Activated CD8-positive, alpha-beta T cell treated with anti-CD3 and anti-CD28 coated beads for 36 hours (primary cell): ENCODE measurements around the gene SMIM44. TPM values are rescaled to one million over a fixed set of nuclear protein-coding genes. Genes with fewer than 3 reads are reported as not detected.

ENCODE experiments used
- ATAC-seq: fragments of 200-7000 bp; cut with Tn5 transposase; one replicate; pipeline ENCODE4 v1.10.0; 2021; ENCODE audit warnings: mild to moderate bottlenecking, moderate library complexity
- CTCF ChIA-PET: fragments of 350-600 bp; sonication (Branson Sonifier 250); formaldehyde crosslinking; loops from one replicate; lab custom pipeline; 2021; ENCODE audit warnings: antibody characterized with exemption; lab: Charles Lee
- POLR2A ChIA-PET: fragments of 350-600 bp; sonication (Branson Sonifier 250); formaldehyde crosslinking; loops from one replicate; lab custom pipeline; 2021; ENCODE audit warnings: antibody characterized with exemption; lab: Charles Lee
- DNase-seq: peaks from one replicate; pipeline ENCODE4 v3.0.0-alpha.2; 2020
- H3K27ac Mint-ChIP-seq: one replicate; pipeline ENCODE4 v1.8.0; 2021; ENCODE audit warnings: mild to moderate bottlenecking, mixed read lengths
- H3K27me3 Mint-ChIP-seq: one replicate; pipeline ENCODE4 v1.8.0; 2021; ENCODE audit warnings: mixed read lengths
- H3K36me3 Mint-ChIP-seq: one replicate; pipeline ENCODE4 v1.8.0; 2021; ENCODE audit warnings: low read depth, mixed read lengths
- H3K4me1 Mint-ChIP-seq: one replicate; pipeline ENCODE4 v1.8.0; 2021; ENCODE audit warnings: low read depth, mixed read lengths
- H3K4me3 Mint-ChIP-seq: one replicate; pipeline ENCODE4 v1.8.0; 2021; ENCODE audit warnings: mild to moderate bottlenecking, moderate library complexity, mixed read lengths
- H3K9me3 Mint-ChIP-seq: one replicate; pipeline ENCODE4 v1.8.0; 2021; ENCODE audit warnings: mixed read lengths
- intact Hi-C: fragments of 100-400 bp; cut with micrococcal nuclease; formaldehyde crosslinking; loops from one replicate; pipeline ENCODE4 v1.10.0; 2022
- total RNA-seq, 2 experiments: library from RNA; stranded (reverse); gene quantifications; one replicate each; pipeline ENCODE4 v1.2.3, GENCODE V29; 2021
- TF ChIP-seq, protein P1 (sequence below): fragments of 200-600 bp; IDR thresholded peaks from one replicate; pipeline ENCODE4 v1.8.0; 2022; ENCODE audit warnings: antibody characterized with exemption, mild to moderate bottlenecking

SMIM44 gene
- total RNA-seq, 2 experiments from 2014 or later = not detected

- CTCF ChIA-PET = interaction anchor here (3.4 kb wide), 1 partner anchor 12 kb away, joined by 16 read pairs; no protein-coding TSS in a partner anchor
These were observed 41.3 kb downstream of the SMIM44 start for GRCh38 chr19:3441986-3442329.

DNA sequence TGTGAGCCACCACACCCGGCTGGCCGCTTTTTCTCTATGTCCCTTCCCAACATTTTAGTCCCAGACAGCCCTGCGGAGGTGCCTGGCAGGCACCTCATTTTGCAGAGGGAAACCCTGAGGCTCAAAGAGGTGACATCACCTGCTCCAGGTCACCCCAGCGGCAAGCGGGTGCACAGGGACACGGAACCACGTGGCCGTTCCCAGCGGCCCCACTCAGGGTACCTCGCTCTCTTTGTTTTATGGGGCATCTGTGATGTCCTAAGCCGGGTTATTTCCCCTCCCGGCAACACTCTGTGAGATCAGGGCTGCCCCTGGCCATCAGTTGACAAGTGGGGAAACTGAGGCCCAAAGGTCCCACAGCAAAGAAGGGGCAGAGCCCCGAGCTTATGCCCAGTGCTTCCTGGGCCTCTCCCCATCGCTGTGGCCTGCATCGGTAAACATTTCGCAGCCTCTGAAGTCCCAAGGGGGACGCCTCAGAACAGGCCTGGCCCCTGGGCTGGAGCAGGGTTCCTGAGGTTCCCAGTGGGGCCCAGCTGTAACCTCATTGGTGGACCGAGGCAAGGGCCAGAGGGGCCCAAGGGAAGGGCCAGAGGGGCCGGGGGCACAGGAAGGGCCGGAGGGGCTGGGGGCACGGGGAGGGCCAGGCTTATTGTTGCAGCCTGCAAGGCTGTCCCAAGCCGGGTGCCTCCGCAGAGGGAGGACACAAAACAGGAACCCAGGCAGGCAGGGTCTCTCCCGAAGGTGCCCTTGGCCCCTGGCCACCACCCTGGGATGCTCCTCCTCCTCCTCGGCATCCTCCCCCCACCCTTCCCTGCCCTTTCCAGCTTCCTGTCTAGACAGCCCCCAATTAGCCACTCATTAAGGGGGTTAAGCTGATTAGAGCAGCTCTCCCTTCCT, 41.9 kb downstream of the SMIM44 start:
- POLR2A ChIA-PET = no interaction called here
- peaks cover 3% of the 10 kb centered on the region for H3K36me3 Mint-ChIP-seq
- peaks cover 6% of the 10 kb centered on the region for H3K4me1 Mint-ChIP-seq
- intact Hi-C loops = no loop called here
- TF ChIP-seq, protein P1, sequence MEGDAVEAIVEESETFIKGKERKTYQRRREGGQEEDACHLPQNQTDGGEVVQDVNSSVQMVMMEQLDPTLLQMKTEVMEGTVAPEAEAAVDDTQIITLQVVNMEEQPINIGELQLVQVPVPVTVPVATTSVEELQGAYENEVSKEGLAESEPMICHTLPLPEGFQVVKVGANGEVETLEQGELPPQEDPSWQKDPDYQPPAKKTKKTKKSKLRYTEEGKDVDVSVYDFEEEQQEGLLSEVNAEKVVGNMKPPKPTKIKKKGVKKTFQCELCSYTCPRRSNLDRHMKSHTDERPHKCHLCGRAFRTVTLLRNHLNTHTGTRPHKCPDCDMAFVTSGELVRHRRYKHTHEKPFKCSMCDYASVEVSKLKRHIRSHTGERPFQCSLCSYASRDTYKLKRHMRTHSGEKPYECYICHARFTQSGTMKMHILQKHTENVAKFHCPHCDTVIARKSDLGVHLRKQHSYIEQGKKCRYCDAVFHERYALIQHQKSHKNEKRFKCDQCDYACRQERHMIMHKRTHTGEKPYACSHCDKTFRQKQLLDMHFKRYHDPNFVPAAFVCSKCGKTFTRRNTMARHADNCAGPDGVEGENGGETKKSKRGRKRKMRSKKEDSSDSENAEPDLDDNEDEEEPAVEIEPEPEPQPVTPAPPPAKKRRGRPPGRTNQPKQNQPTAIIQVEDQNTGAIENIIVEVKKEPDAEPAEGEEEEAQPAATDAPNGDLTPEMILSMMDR = no peak
- DNase-seq = no peak
- no peak for ATAC-seq
- H3K27ac Mint-ChIP-seq = no peak overlapping the region
- CTCF ChIA-PET = interaction anchor here (3.4 kb wide), 1 partner anchor 11 kb away, joined by 16 read pairs; no protein-coding TSS in a partner anchor
- H3K4me3 Mint-ChIP-seq = no peak overlapping the region
- H3K9me3 Mint-ChIP-seq = no peaks in the 10 kb centered on the region
- H3K27me3 Mint-ChIP-seq = no peaks in the 10 kb centered on the region

More at GRCh38 chr19:3441986-3442329, 41.3 kb downstream of the SMIM44 start:
- POLR2A ChIA-PET = no interaction called here
- peaks cover 3% of the 10 kb centered on the region for H3K36me3 Mint-ChIP-seq
- no peaks in the 10 kb centered on the region for H3K9me3 Mint-ChIP-seq
- ATAC-seq (no peak), DNase-seq (no peak)
- H3K27ac Mint-ChIP-seq = no peak overlapping the region
- no peak overlapping the region for H3K4me3 Mint-ChIP-seq
- H3K4me1 Mint-ChIP-seq = peaks cover 6% of the 10 kb centered on the region
- intact Hi-C loops = no loop called here
- TF ChIP-seq, protein P1 = no peak
- no peaks in the 10 kb centered on the region for H3K27me3 Mint-ChIP-seq

GRCh38 chr19:3440082-3440481, 43.2 kb downstream of the SMIM44 start:
- intact Hi-C loops = no loop called here
- Mint-ChIP-seq H3K4me1 (peaks cover 9% of the 10 kb centered on the region), H3K36me3 (peaks cover 7% of the 10 kb centered on the region), H3K27me3 (no peaks in the 10 kb centered on the region), H3K9me3 (no peaks in the 10 kb centered on the region), H3K27ac (no peak overlapping the region), H3K4me3 (no peak overlapping the region)
- ChIA-PET CTCF (interaction anchor here (1.0 to 3.4 kb wide), 5 partner anchors 10 to 142 kb away, joined by 3 to 16 read pairs (median 4); no protein-coding TSS in a partner anchor), POLR2A (interaction anchor here (1.0 kb wide), 1 partner anchor 135 kb away, joined by 3 read pairs; no protein-coding TSS in a partner anchor)
- TF ChIP-seq, protein P1 = peak; percentile 65
- DNase-seq = peak; percentile 76
- peak; percentile 63 for ATAC-seq

DNA sequence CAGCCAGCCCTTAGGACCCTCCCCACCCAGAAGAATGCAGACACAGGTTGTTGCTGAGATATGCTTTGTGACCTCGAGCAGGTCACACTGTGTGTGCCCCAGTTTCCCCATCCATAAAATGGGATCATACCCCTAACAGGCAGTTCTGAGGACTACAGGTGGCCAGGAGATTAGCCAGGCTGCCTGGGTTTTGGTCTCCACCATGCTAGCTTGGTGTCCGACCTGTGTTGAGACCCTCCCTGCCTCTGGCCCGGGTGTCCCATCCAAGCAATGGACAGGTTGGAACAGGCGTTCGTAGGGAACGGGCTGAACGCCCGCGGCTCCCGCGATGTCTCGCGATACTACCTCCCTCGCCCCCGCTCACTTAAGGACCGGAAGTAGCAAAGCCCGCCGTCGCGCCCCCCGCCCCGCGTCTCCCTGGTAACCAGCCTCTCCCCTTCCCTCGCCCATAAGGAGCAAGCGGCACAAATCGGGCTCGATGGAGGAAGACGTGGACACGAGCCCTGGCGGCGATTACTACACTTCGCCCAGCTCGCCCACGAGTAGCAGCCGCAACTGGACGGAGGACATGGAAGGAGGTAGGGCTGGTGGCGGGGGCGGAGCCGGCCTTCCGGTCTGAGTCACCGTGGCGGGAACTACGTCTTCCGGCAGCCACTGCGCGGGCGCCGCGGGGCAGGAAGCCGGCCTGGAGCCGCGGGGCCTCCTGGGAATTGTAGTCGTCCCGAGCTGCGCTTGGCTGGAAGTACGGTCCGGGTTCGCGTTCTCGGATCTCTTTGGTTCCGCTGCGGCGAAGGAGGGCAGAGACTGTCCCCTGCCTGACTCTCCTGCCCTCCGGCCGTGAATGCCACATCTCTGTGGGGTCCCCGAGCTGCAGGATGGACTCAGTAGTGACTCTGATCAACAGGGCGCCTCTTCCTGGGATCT, 48.3 kb downstream of the SMIM44 start:
- Mint-ChIP-seq H3K4me1 (peaks cover 14% of the 10 kb centered on the region), H3K36me3 (peaks cover 22% of the 10 kb centered on the region), H3K27ac (peak overlapping the region; percentile 98), H3K27me3 (no peaks in the 10 kb centered on the region), H3K9me3 (peaks cover 1% of the 10 kb centered on the region), H3K4me3 (peak overlapping the region; percentile 86)
- TF ChIP-seq, protein P1 = no peak
- ChIA-PET CTCF (interaction anchor here (1.1 kb wide), 1 partner anchor 92 kb away, joined by 3 read pairs; no protein-coding TSS in a partner anchor), POLR2A (interaction anchor here (1.0 to 1.3 kb wide), 2 partner anchors 14 to 66 kb away, joined by 3 read pairs; no protein-coding TSS in a partner anchor)
- DNase-seq = peak; percentile 97
- intact Hi-C loops = loop anchor here (5.0 kb wide), 1 partner anchor 108 kb away; no protein-coding TSS in a partner anchor
- ATAC-seq = peak; percentile 96
